ENCODE results near the gene PPP2R2C. TPM values are rescaled to one million over a fixed set of nuclear protein-coding genes. Genes with fewer than 3 reads are reported as not detected.
A peak's percentile ranks its signal among the peaks of the same experiment; 100 is the strongest.

The PPP2R2C gene
- total RNA-seq, 4 donors from 2014 or later: 50.7 to 81.3 (median 62.0) TPM

DNA sequence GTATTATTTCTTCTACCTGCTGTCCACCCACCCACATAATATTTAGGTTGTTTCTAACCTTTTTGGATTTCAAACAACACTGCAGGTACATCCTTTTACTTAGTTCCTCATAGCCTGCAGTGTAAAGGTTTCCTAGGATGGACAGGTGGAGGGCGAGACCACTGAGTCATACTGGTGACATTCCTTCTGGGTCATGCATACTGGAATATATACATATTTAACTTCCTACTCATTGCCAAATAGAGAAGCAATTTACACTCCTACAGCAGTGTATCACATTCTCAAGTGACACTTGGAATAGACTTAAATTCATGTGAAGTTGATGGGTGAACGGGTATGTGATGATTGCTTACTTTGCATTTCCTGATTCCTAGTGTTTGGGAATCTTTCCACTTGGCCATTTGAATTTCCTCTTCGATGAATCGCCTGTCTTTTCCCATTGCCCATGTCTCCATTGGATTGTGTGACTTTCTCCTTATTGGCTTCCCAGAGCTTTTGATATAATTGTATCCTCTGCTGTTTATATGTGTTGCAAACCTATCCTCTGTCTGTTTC is 8.2 kb upstream of the PPP2R2C start:
- DNase-seq (ENCODE audit: low spot score in 2 of 2): no peak
- intact Hi-C loops (cut with DNase I; ENCODE audit: low total_unique reads): no loop called here

GRCh38 chr4:6478546-6479220 is 6.3 kb upstream of the PPP2R2C start:
- DNase-seq (ENCODE audit: low spot score in 2 of 2): peak in 1 of 2 donors; percentile 77
- intact Hi-C loops (cut with DNase I; ENCODE audit: low total_unique reads): no loop called here
- 72 to 79% methylated on average over 16 of the region's 17 CpGs for WGBS, 2 donors
- TF ChIP-seq POLR2A (IDR thresholded peaks at IDR 0.05) (no peak), CTCF (IDR thresholded peaks at IDR 0.05) (no peak)
- H3K4me3 ChIP-seq (ENCODE audit: low read depth, poor library complexity, severe bottlenecking): no peak overlapping the region

More for the DNA sequence above, 8.2 kb upstream of the PPP2R2C start:
- no peak for TF ChIP-seq CTCF (IDR thresholded peaks at IDR 0.05)
- TF ChIP-seq POLR2A (IDR thresholded peaks at IDR 0.05): no peak
- WGBS, 2 donors: 70 to 75% methylated on average over 4 of the region's 4 CpGs
- no peak overlapping the region for H3K4me3 ChIP-seq (ENCODE audit: low read depth, poor library complexity, severe bottlenecking)

DNA sequence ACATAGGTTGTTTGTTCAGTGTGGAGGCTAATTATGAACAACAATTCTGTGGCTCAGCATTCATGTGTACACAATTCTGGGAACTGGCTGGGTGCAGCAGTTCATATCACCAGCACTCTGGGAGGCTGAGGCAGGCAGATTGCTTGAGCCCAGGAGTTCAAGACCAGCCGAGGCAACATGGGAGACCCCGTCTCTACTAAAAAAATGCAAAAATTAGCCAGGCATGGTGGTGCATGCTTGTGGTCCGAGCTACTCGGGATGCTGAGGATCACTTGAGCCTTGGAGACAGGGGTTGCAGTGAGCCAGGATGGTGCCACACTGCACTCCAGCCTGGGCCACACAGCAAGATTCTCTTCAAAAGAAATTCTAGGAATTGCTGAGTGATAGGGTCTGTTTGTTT is 4.5 kb upstream of the PPP2R2C start:
- no peak overlapping the region for H3K4me3 ChIP-seq (ENCODE audit: low read depth, poor library complexity, severe bottlenecking)
- 88 to 91% methylated on average over 4 of the region's 4 CpGs for WGBS, 2 donors
- peak in 1 of 2 donors; percentile 46 for DNase-seq (ENCODE audit: low spot score in 2 of 2)
- TF ChIP-seq CTCF (IDR thresholded peaks at IDR 0.05): no peak
- no peak for TF ChIP-seq POLR2A (IDR thresholded peaks at IDR 0.05)
- intact Hi-C loops (cut with DNase I; ENCODE audit: low total_unique reads): no loop called here

GRCh38 chr4:6475492-6476020 is 3.1 kb upstream of the PPP2R2C start:
- 84 to 87% methylated on average over 11 of the region's 11 CpGs for WGBS, 2 donors
- no peak overlapping the region for H3K4me3 ChIP-seq (ENCODE audit: low read depth, poor library complexity, severe bottlenecking)
- intact Hi-C loops (cut with DNase I; ENCODE audit: low total_unique reads): no loop called here
- peak; percentile 8 to 64 for DNase-seq (ENCODE audit: low spot score in 2 of 2)
- no peak for TF ChIP-seq POLR2A (IDR thresholded peaks at IDR 0.05)
- TF ChIP-seq CTCF (IDR thresholded peaks at IDR 0.05): no peak

- no peak overlapping the region for H3K4me3 ChIP-seq (ENCODE audit: low read depth, poor library complexity, severe bottlenecking)
- peak in 1 of 2 donors; percentile 59 for DNase-seq (ENCODE audit: low spot score in 2 of 2)
- TF ChIP-seq POLR2A (IDR thresholded peaks at IDR 0.05): no peak
- no peak for TF ChIP-seq CTCF (IDR thresholded peaks at IDR 0.05)
- intact Hi-C loops (cut with DNase I; ENCODE audit: low total_unique reads): no loop called here
- 83% methylated on average over 9 of the region's 9 CpGs for WGBS, 2 donors
Observed at GRCh38 chr4:6474705-6475457, 2.5 kb upstream of the PPP2R2C start.
